Transverse colon (tissue), 3 donors: ENCODE results near the gene STARD7.

Experiments used
- CTCF ChIP-seq, 5 experiments: fragments of 200-600 bp in 3 of 5; fragments of 450-650 bp in 2 of 5; sonication (generic) in 3 of 5; IDR thresholded peaks; 1 replicate in 2 of 5; 2 replicates in 3 of 5; pipeline ENCODE4 v1.5.1; 2016 to 2017; ENCODE audit warnings: antibody characterized with exemption in 5 of 5, inconsistent platforms in 3 of 5, mild to moderate bottlenecking in 2 of 5, moderate library complexity in 1 of 5
- POLR2A ChIP-seq: fragments of 450-650 bp; IDR thresholded peaks from one replicate; pipeline ENCODE4 v1.6.1; 2016; ENCODE audit warnings: antibody characterized with exemption, mild to moderate bottlenecking, moderate library complexity

- no peak for TF ChIP-seq POLR2A
- TF ChIP-seq CTCF (IDR thresholded peaks at IDR 0.05), result no peak
Measured at GRCh38 chr2:96158554-96158940, 50.1 kb downstream of the STARD7 start.
